CD8-positive, alpha-beta memory T cell (primary cell): ENCODE data around the gene TNIK. TPM values are rescaled to one million over a fixed set of nuclear protein-coding genes. Genes with fewer than 3 reads are reported as not detected.

Experiments
- CTCF ChIA-PET: fragments of 350-600 bp; sonication (Branson Sonifier 250); formaldehyde crosslinking; loops from one replicate; lab custom pipeline; 2021; ENCODE audit warnings: antibody characterized with exemption; lab: Charles Lee
- POLR2A ChIA-PET: fragments of 350-600 bp; sonication (Branson Sonifier 250); formaldehyde crosslinking; loops from one replicate; lab custom pipeline; 2021; ENCODE audit warnings: antibody characterized with exemption; lab: Charles Lee
- DNase-seq, 5 donors: peaks; one replicate each; pipeline versions ENCODE4 v3.0.0 to v3.0.0-alpha.2; 2020 to 2022; ENCODE audit warnings: mixed read lengths in 1 of 5
- H3K27ac ChIP-seq: one replicate; pipeline ENCODE4 v1.7.0; 2013; ENCODE audit warnings: low read depth, mild to moderate bottlenecking, low read length, moderate library complexity
- H3K27me3 ChIP-seq: 2 replicates; pipeline ENCODE4 v1.7.0; 2013; ENCODE audit warnings: low read length, mild to moderate bottlenecking; ENCODE audit not compliant: insufficient read depth, poor library complexity, severe bottlenecking
- H3K36me3 ChIP-seq: 2 replicates; pipeline ENCODE4 v1.7.0; 2013; ENCODE audit warnings: mild to moderate bottlenecking, low read length, moderate library complexity; ENCODE audit not compliant: insufficient read depth
- H3K4me1 ChIP-seq: 2 replicates; pipeline ENCODE4 v1.7.0; 2013; ENCODE audit warnings: mild to moderate bottlenecking, low read length, moderate library complexity; ENCODE audit not compliant: insufficient read depth
- H3K4me3 ChIP-seq: 2 replicates; pipeline ENCODE4 v1.7.0; 2013; ENCODE audit warnings: mild to moderate bottlenecking, low read length
- H3K9me3 ChIP-seq: 2 replicates; pipeline ENCODE4 v1.7.0; 2013; ENCODE audit warnings: mild to moderate bottlenecking, low read length
- H3K27ac Mint-ChIP-seq, 8 donors: one replicate each; pipeline ENCODE4 v1.8.0; 2020 to 2021; ENCODE audit warnings: mixed read lengths in 8 of 8, mild to moderate bottlenecking in 6 of 8, inconsistent platforms in 3 of 8, moderate library complexity in 3 of 8
- H3K27me3 Mint-ChIP-seq, 2 donors: one replicate each; pipeline ENCODE4 v1.8.0; 2020 to 2021; ENCODE audit warnings: mixed read lengths in 2 of 2, mild to moderate bottlenecking in 1 of 2, moderate library complexity in 1 of 2
- H3K36me3 Mint-ChIP-seq, 3 donors: one replicate each; pipeline ENCODE4 v1.8.0; 2020 to 2021; ENCODE audit warnings: mixed read lengths in 3 of 3, inconsistent platforms in 1 of 3, mild to moderate bottlenecking in 1 of 3
- H3K4me1 Mint-ChIP-seq, 3 donors: one replicate each; pipeline ENCODE4 v1.8.0; 2020 to 2021; ENCODE audit warnings: mixed read lengths in 3 of 3, inconsistent platforms in 1 of 3, mild to moderate bottlenecking in 1 of 3
- H3K4me3 Mint-ChIP-seq, 7 donors: one replicate each; pipeline ENCODE4 v1.8.0; 2020 to 2021; ENCODE audit warnings: mixed read lengths in 7 of 7, mild to moderate bottlenecking in 6 of 7, moderate library complexity in 4 of 7, inconsistent platforms in 2 of 7
- H3K9me3 Mint-ChIP-seq, 5 donors: one replicate each; pipeline ENCODE4 v1.8.0; 2020 to 2022; ENCODE audit warnings: mixed read lengths in 5 of 5, mild to moderate bottlenecking in 3 of 5, moderate library complexity in 2 of 5, inconsistent platforms in 1 of 5
- polyA plus RNA-seq: library from polyadenylated mRNA; unstranded; fragments of 300-500 nt; fragmentation: Illumina TruSeq; gene quantifications from one replicate; pipeline ENCODE4 v1.2.3, GENCODE V29; 2021
- total RNA-seq, 2 experiments: library from RNA; stranded (reverse); gene quantifications; one replicate each; pipeline ENCODE4 v1.2.3, GENCODE V29; 2021

The TNIK gene
- total and polyA plus RNA-seq, 3 experiments from 2014 or later = 15.9 to 19.2 (median 17.7) TPM

GRCh38 chr3:171301998-171302397 lies 158.2 kb downstream of the TNIK start:
- no peaks in the 10 kb centered on the region for H3K27me3 Mint-ChIP-seq

GRCh38 chr3:171301002-171301401 lies 159.2 kb downstream of the TNIK start:
- no peaks in the 10 kb centered on the region for H3K27me3 ChIP-seq
- Mint-ChIP-seq H3K36me3 (peaks cover 8 to 25% (median 10%) of the 10 kb centered on the region in 3 donors), H3K9me3 (peaks cover 0 to 4% (median 1%) of the 10 kb centered on the region in 5 donors), H3K27me3 (no peaks in the 10 kb centered on the region), H3K4me3 (no peak overlapping the region), H3K27ac (no peak overlapping the region), H3K4me1 (peaks cover 45 to 72% (median 67%) of the 10 kb centered on the region in 3 donors)
- H3K27ac ChIP-seq = no peak overlapping the region
- no peak overlapping the region for H3K4me3 ChIP-seq
- H3K4me1 ChIP-seq = peaks cover 18% of the 10 kb centered on the region
- POLR2A ChIA-PET = no interaction called here
- no peaks in the 10 kb centered on the region for H3K36me3 ChIP-seq
- H3K9me3 ChIP-seq = no peaks in the 10 kb centered on the region
- CTCF ChIA-PET = no interaction called here
- DNase-seq = no peak

More at GRCh38 chr3:171301998-171302397, 158.2 kb downstream of the TNIK start:
- Mint-ChIP-seq H3K9me3 (peaks cover 0 to 4% (median 2%) of the 10 kb centered on the region in 5 donors), H3K36me3 (peaks cover 8 to 25% (median 10%) of the 10 kb centered on the region in 3 donors), H3K4me3 (no peak overlapping the region), H3K4me1 (peaks cover 37 to 70% (median 65%) of the 10 kb centered on the region in 3 donors), H3K27ac (no peak overlapping the region)
- Histone ChIP-seq H3K9me3 (no peaks in the 10 kb centered on the region), H3K27me3 (no peaks in the 10 kb centered on the region), H3K4me1 (peaks cover 8% of the 10 kb centered on the region), H3K36me3 (no peaks in the 10 kb centered on the region), H3K27ac (no peak overlapping the region), H3K4me3 (no peak overlapping the region)
- CTCF ChIA-PET = no interaction called here
- DNase-seq = no peak
- POLR2A ChIA-PET = no interaction called here

GRCh38 chr3:171297951-171298350 lies 162.3 kb downstream of the TNIK start:
- no peak overlapping the region for H3K4me3 Mint-ChIP-seq
- no peak overlapping the region for H3K27ac ChIP-seq
- H3K9me3 Mint-ChIP-seq = no peaks in the 10 kb centered on the region

GRCh38 chr3:171297207-171297606 lies 163.0 kb downstream of the TNIK start:
- Histone ChIP-seq H3K36me3 (no peaks in the 10 kb centered on the region), H3K4me3 (no peak overlapping the region), H3K27ac (no peak overlapping the region), H3K27me3 (no peaks in the 10 kb centered on the region), H3K4me1 (peaks cover 42% of the 10 kb centered on the region), H3K9me3 (no peaks in the 10 kb centered on the region)
- Mint-ChIP-seq H3K36me3 (peaks cover 10 to 20% (median 10%) of the 10 kb centered on the region in 3 donors), H3K4me3 (no peak overlapping the region), H3K4me1 (peaks cover 50 to 75% (median 70%) of the 10 kb centered on the region in 3 donors), H3K9me3 (no peaks in the 10 kb centered on the region), H3K27me3 (no peaks in the 10 kb centered on the region), H3K27ac (peak overlapping the region in 2 of 8 donors; percentile 36 to 56)
- POLR2A ChIA-PET = no interaction called here
- CTCF ChIA-PET = no interaction called here
- no peak for DNase-seq

More at GRCh38 chr3:171297951-171298350, 162.3 kb downstream of the TNIK start:
- ChIA-PET CTCF (no interaction called here), POLR2A (no interaction called here)
- H3K4me1 ChIP-seq = peaks cover 39% of the 10 kb centered on the region
- H3K4me3 ChIP-seq = no peak overlapping the region
- Mint-ChIP-seq H3K27me3 (no peaks in the 10 kb centered on the region), H3K36me3 (peaks cover 10 to 20% (median 10%) of the 10 kb centered on the region in 3 donors), H3K4me1 (peaks cover 50 to 77% (median 71%) of the 10 kb centered on the region in 3 donors), H3K27ac (no peak overlapping the region)
- H3K27me3 ChIP-seq = no peaks in the 10 kb centered on the region
- no peaks in the 10 kb centered on the region for H3K36me3 ChIP-seq
- no peaks in the 10 kb centered on the region for H3K9me3 ChIP-seq
- DNase-seq = no peak

- H3K27me3 Mint-ChIP-seq = peaks cover 0 to 1% of the 10 kb centered on the region in 2 donors
- Histone ChIP-seq H3K4me3 (no peak overlapping the region), H3K9me3 (no peaks in the 10 kb centered on the region), H3K4me1 (peaks cover 38% of the 10 kb centered on the region), H3K36me3 (no peaks in the 10 kb centered on the region), H3K27me3 (no peaks in the 10 kb centered on the region), H3K27ac (no peak overlapping the region)
- POLR2A ChIA-PET = no interaction called here
- H3K36me3 Mint-ChIP-seq = peaks cover 7 to 20% (median 9%) of the 10 kb centered on the region in 3 donors
- CTCF ChIA-PET = no interaction called here
- peak overlapping the region in 2 of 7 donors; percentile 13 to 46 for H3K4me3 Mint-ChIP-seq
- H3K4me1 Mint-ChIP-seq = peaks cover 55 to 84% (median 73%) of the 10 kb centered on the region in 3 donors
- no peaks in the 10 kb centered on the region for H3K9me3 Mint-ChIP-seq
- H3K27ac Mint-ChIP-seq = peak overlapping the region; percentile 8 to 86 (median 41)
- no peak for DNase-seq
These were observed 164.5 kb downstream of the TNIK start for GRCh38 chr3:171295484-171296373.

GRCh38 chr3:171293142-171293782 lies 166.9 kb downstream of the TNIK start:
- peaks cover 37% of the 10 kb centered on the region for H3K4me1 ChIP-seq
- peak in 1 of 5 donors; percentile 14 for DNase-seq
- Mint-ChIP-seq H3K9me3 (no peaks in the 10 kb centered on the region), H3K4me1 (peaks cover 53 to 80% (median 74%) of the 10 kb centered on the region in 3 donors), H3K36me3 (peaks cover 0 to 4% (median 3%) of the 10 kb centered on the region in 3 donors), H3K4me3 (peak overlapping the region in 6 of 7 donors; percentile 12 to 63 (median 40)), H3K27ac (peak overlapping the region; percentile 3 to 81 (median 70)), H3K27me3 (peaks cover 0 to 1% of the 10 kb centered on the region in 2 donors)
- H3K36me3 ChIP-seq = no peaks in the 10 kb centered on the region
- no peaks in the 10 kb centered on the region for H3K27me3 ChIP-seq
- ChIA-PET CTCF (interaction anchor here (1.7 kb wide), 1 partner anchor 14 kb away, joined by 4 read pairs; no protein-coding TSS in a partner anchor), POLR2A (interaction anchor here (0.6 kb wide), 1 partner anchor 38 kb away, joined by 3 read pairs; no protein-coding TSS in a partner anchor)
- H3K9me3 ChIP-seq = no peaks in the 10 kb centered on the region
- H3K27ac ChIP-seq = no peak overlapping the region
- no peak overlapping the region for H3K4me3 ChIP-seq

GRCh38 chr3:171290680-171291079 lies 169.5 kb downstream of the TNIK start:
- peaks cover 0 to 3% (median 3%) of the 10 kb centered on the region in 3 donors for H3K36me3 Mint-ChIP-seq
- no peak overlapping the region for H3K4me3 Mint-ChIP-seq
- H3K4me1 ChIP-seq = peaks cover 38% of the 10 kb centered on the region
- peaks cover 55 to 79% (median 75%) of the 10 kb centered on the region in 3 donors for H3K4me1 Mint-ChIP-seq
- ChIA-PET POLR2A (no interaction called here), CTCF (interaction anchor here (0.9 kb wide), 1 partner anchor 17 kb away, joined by 3 read pairs; no protein-coding TSS in a partner anchor)
- H3K9me3 ChIP-seq = no peaks in the 10 kb centered on the region
- no peaks in the 10 kb centered on the region for H3K36me3 ChIP-seq
- no peaks in the 10 kb centered on the region for H3K27me3 ChIP-seq
- no peak overlapping the region for H3K27ac ChIP-seq
- no peak overlapping the region for H3K4me3 ChIP-seq
- H3K9me3 Mint-ChIP-seq = no peaks in the 10 kb centered on the region
- peaks cover 0 to 1% of the 10 kb centered on the region in 2 donors for H3K27me3 Mint-ChIP-seq
- no peak for DNase-seq
- peak overlapping the region in 4 of 8 donors; percentile 15 to 51 (median 28) for H3K27ac Mint-ChIP-seq
